Panc1 (cell line): ENCODE measurements around the gene CYGB. TPM values are rescaled to one million over a fixed set of nuclear protein-coding genes. Genes with fewer than 3 reads are reported as not detected.

ENCODE experiments used
- ATAC-seq: fragments of 200-7000 bp; cut with Tn5 transposase; 2 replicates; pipeline ENCODE4 v1.9.1; 2020; ENCODE audit warnings: mild to moderate bottlenecking, moderate library complexity
- BruUV-seq: library from RNA; stranded (reverse); fragments of 400-500 nt; replicated peaks from 2 replicates; lab custom pipeline; 2021; lab: Mats Ljungman, UMichigan
- CTCF ChIA-PET: fragments of 300-600 bp; sonication (Branson Sonifier 250); formaldehyde crosslinking; loops from one replicate; lab custom pipeline; 2022; ENCODE audit warnings: antibody characterized with exemption; lab: Charles Lee
- POLR2A ChIA-PET: fragments of 300-600 bp; sonication (Branson Sonifier 250); formaldehyde crosslinking; loops from one replicate; lab custom pipeline; 2022; ENCODE audit warnings: antibody characterized with exemption; lab: Charles Lee
- DNase-seq: peaks from one replicate; pipeline ENCODE4 v3.0.0-alpha.2; 2010; ENCODE audit warnings: low read depth, low spot score
- H3K27ac ChIP-seq: 2 replicates; pipeline ENCODE4 v1.5.1; 2011; ENCODE audit warnings: mild to moderate bottlenecking, low read length, inconsistent platforms
- H3K27me3 ChIP-seq: fragments of 200-500 bp; sonication (Bioruptor generic); 2 replicates; pipeline ENCODE4 v1.6.0; 2014; ENCODE audit warnings: low read length, inconsistent platforms; ENCODE audit not compliant: control insufficient read depth, insufficient read depth
- H3K36me3 ChIP-seq: fragments of 200-500 bp; sonication (Bioruptor generic); 2 replicates; pipeline ENCODE4 v1.5.1; 2014; ENCODE audit warnings: inconsistent platforms, mild to moderate bottlenecking, low read length, moderate library complexity; ENCODE audit not compliant: control insufficient read depth, insufficient read depth
- H3K4me1 ChIP-seq: 2 replicates; pipeline ENCODE4 v1.5.1; 2011; ENCODE audit warnings: inconsistent platforms, mild to moderate bottlenecking, low read length, moderate library complexity; ENCODE audit not compliant: control insufficient read depth, insufficient read depth
- H3K4me3 ChIP-seq, 2 experiments: 2 replicates each; pipeline ENCODE4 v1.5.1; 2011 to 2012; ENCODE audit warnings: low read depth in 2 of 2, low read length in 2 of 2, mild to moderate bottlenecking in 2 of 2, inconsistent platforms in 1 of 2, moderate library complexity in 1 of 2
- H3K9me3 ChIP-seq: fragments of 200-500 bp; sonication (Bioruptor generic); 2 replicates; pipeline ENCODE4 v1.5.1; 2014; ENCODE audit warnings: low read depth, mild to moderate bottlenecking, inconsistent platforms, low read length, moderate library complexity; ENCODE audit not compliant: control insufficient read depth, insufficient read depth
- POLR2AphosphoS5 ChIP-seq: IDR thresholded peaks from 2 replicates; pipeline ENCODE4 v1.6.1; 2012; ENCODE audit warnings: mild to moderate bottlenecking, low read depth, low read length, moderate library complexity
- SIN3A ChIP-seq: IDR thresholded peaks from 2 replicates; pipeline ENCODE4 v1.6.1; 2012; ENCODE audit warnings: low read depth, mild to moderate bottlenecking, low read length, moderate library complexity, borderline replicate concordance; ENCODE audit not compliant: insufficient read depth
- TCF7L2 ChIP-seq: IDR thresholded peaks from 2 replicates; pipeline ENCODE4 v1.6.1; 2011; ENCODE audit warnings: mild to moderate bottlenecking, low read depth, low read length, inconsistent platforms
- in situ Hi-C: cut with HindIII; loops from 2 replicates; pipeline ENCODE4 v1.10.0; 2016; ENCODE audit warnings: low sequenced_read_pairs, low pct_unique_long_range_greater_than_20kb
- intact Hi-C: fragments of 100-400 bp; cut with micrococcal nuclease; formaldehyde crosslinking; loops from one replicate; pipeline ENCODE4 v1.10.0; 2022; ENCODE audit not compliant: unreplicated experiment
- total RNA-seq: library from RNA; stranded (reverse); gene quantifications from one replicate; pipeline ENCODE4 v1.2.1, GENCODE V29; 2021; ENCODE audit not compliant: unreplicated experiment
- TF ChIP-seq, protein P1 (sequence below): fragments of 450-650 bp; IDR thresholded peaks from 2 replicates; pipeline ENCODE4 v1.5.1; 2017; ENCODE audit warnings: mild to moderate bottlenecking
- TF ChIP-seq, protein P2 (sequence below), 2 experiments: IDR thresholded peaks; 2 replicates each; pipeline ENCODE4 v1.6.1; 2011 to 2012; ENCODE audit warnings: low read depth in 2 of 2, control low read depth in 1 of 2, low read length in 1 of 2, mild to moderate bottlenecking in 1 of 2, moderate library complexity in 1 of 2; ENCODE audit not compliant: insufficient read depth in 1 of 2

The CYGB gene
- total RNA-seq, 1 experiment from 2014 or later, result 6.0 TPM

DNA sequence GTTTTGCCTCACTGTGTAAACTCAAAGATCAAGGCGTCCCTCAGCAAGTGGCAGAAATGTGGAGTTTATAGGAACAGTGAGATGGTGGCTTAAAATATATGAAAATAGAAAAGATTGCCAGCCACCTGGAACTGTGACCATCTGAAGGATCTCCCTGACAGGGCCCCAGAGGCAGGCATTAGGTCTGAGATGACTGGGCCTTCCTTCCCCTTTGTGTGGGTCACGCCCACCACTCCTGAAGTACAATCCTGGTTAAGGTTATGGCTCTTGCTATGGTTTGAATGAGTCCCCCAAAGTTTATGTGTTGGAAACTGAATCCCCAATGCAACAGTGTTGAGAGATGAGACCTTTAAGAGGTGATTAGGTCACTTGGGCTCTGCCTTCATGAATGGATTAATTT, 41.8 kb upstream of the CYGB start:
- ATAC-seq (no peak), DNase-seq (no peak)
- TF ChIP-seq SIN3A, result no peak
- no peak for TF ChIP-seq TCF7L2
- TF ChIP-seq, protein P1, sequence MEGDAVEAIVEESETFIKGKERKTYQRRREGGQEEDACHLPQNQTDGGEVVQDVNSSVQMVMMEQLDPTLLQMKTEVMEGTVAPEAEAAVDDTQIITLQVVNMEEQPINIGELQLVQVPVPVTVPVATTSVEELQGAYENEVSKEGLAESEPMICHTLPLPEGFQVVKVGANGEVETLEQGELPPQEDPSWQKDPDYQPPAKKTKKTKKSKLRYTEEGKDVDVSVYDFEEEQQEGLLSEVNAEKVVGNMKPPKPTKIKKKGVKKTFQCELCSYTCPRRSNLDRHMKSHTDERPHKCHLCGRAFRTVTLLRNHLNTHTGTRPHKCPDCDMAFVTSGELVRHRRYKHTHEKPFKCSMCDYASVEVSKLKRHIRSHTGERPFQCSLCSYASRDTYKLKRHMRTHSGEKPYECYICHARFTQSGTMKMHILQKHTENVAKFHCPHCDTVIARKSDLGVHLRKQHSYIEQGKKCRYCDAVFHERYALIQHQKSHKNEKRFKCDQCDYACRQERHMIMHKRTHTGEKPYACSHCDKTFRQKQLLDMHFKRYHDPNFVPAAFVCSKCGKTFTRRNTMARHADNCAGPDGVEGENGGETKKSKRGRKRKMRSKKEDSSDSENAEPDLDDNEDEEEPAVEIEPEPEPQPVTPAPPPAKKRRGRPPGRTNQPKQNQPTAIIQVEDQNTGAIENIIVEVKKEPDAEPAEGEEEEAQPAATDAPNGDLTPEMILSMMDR, result no peak
- TF ChIP-seq POLR2AphosphoS5, result no peak
- TF ChIP-seq, protein P2, sequence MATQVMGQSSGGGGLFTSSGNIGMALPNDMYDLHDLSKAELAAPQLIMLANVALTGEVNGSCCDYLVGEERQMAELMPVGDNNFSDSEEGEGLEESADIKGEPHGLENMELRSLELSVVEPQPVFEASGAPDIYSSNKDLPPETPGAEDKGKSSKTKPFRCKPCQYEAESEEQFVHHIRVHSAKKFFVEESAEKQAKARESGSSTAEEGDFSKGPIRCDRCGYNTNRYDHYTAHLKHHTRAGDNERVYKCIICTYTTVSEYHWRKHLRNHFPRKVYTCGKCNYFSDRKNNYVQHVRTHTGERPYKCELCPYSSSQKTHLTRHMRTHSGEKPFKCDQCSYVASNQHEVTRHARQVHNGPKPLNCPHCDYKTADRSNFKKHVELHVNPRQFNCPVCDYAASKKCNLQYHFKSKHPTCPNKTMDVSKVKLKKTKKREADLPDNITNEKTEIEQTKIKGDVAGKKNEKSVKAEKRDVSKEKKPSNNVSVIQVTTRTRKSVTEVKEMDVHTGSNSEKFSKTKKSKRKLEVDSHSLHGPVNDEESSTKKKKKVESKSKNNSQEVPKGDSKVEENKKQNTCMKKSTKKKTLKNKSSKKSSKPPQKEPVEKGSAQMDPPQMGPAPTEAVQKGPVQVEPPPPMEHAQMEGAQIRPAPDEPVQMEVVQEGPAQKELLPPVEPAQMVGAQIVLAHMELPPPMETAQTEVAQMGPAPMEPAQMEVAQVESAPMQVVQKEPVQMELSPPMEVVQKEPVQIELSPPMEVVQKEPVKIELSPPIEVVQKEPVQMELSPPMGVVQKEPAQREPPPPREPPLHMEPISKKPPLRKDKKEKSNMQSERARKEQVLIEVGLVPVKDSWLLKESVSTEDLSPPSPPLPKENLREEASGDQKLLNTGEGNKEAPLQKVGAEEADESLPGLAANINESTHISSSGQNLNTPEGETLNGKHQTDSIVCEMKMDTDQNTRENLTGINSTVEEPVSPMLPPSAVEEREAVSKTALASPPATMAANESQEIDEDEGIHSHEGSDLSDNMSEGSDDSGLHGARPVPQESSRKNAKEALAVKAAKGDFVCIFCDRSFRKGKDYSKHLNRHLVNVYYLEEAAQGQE (IDR thresholded peaks at IDR 0.05; ENCODE audit: insufficient read depth in 1 of 2, low read depth in 2 of 2, low read length in 1 of 2), result no peak
- in situ Hi-C loops (no loop called here), intact Hi-C loops (no loop called here)
- CTCF ChIA-PET, result no interaction called here
- TSS peak; percentile 27 for BruUV-seq
- Histone ChIP-seq H3K36me3 (no peaks in the 10 kb centered on the region), H3K27ac (no peak overlapping the region), H3K27me3 (no peaks in the 10 kb centered on the region), H3K4me1 (peaks cover 18% of the 10 kb centered on the region), H3K4me3 (no peak overlapping the region), H3K9me3 (no peaks in the 10 kb centered on the region)
- POLR2A ChIA-PET, result no interaction called here

DNA sequence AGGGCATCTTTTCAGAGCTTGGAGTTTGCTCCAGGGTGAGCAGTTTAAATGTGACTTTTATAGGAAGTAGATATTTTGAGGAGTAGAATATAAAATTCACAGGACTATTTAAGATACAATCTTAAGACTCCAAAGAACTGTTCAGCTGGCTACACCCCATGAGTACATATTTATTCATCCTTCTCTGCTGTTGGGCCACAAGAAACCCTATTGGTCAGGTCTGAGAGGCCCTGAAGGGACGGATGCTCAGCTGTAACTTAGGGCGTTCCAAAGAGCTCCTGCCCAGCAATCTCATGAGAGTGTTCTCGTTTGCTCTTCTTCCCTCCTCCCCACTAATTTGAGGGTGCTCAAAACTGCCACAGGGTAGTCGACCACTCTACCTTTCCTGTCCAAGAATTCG, 40.9 kb upstream of the CYGB start:
- POLR2A ChIA-PET, result interaction anchor here (0.7 kb wide), 1 partner anchor 23 kb away, joined by 3 read pairs; no protein-coding TSS in a partner anchor
- no peak for ATAC-seq
- CTCF ChIA-PET, result no interaction called here

More for the DNA sequence above, 40.9 kb upstream of the CYGB start:
- in situ Hi-C loops, result no loop called here
- no peak overlapping the region for H3K27ac ChIP-seq
- no peaks in the 10 kb centered on the region for H3K36me3 ChIP-seq
- H3K27me3 ChIP-seq, result no peaks in the 10 kb centered on the region
- BruUV-seq, result no TSS peak
- no peaks in the 10 kb centered on the region for H3K9me3 ChIP-seq
- TF ChIP-seq POLR2AphosphoS5 (no peak), SIN3A (no peak), TCF7L2 (no peak)
- TF ChIP-seq, protein P2 (IDR thresholded peaks at IDR 0.05; ENCODE audit: insufficient read depth in 1 of 2, low read depth in 2 of 2, low read length in 1 of 2), result no peak
- TF ChIP-seq, protein P1, result no peak
- intact Hi-C loops, result no loop called here
- no peak overlapping the region for H3K4me3 ChIP-seq
- DNase-seq, result no peak
- H3K4me1 ChIP-seq, result peaks cover 15% of the 10 kb centered on the region
